GM19043 (cell line): ENCODE results near the gene DGKG.
A peak's percentile ranks its signal among the peaks of the same experiment; 100 is the strongest.

Experiments
- ATAC-seq: cut with Tn5 transposase; IDR thresholded peaks from one replicate; pipeline ENCODE4 v1.9.1; 2021; ENCODE audit warnings: low read depth; ENCODE audit not compliant: unreplicated experiment

The DGKG gene

DNA sequence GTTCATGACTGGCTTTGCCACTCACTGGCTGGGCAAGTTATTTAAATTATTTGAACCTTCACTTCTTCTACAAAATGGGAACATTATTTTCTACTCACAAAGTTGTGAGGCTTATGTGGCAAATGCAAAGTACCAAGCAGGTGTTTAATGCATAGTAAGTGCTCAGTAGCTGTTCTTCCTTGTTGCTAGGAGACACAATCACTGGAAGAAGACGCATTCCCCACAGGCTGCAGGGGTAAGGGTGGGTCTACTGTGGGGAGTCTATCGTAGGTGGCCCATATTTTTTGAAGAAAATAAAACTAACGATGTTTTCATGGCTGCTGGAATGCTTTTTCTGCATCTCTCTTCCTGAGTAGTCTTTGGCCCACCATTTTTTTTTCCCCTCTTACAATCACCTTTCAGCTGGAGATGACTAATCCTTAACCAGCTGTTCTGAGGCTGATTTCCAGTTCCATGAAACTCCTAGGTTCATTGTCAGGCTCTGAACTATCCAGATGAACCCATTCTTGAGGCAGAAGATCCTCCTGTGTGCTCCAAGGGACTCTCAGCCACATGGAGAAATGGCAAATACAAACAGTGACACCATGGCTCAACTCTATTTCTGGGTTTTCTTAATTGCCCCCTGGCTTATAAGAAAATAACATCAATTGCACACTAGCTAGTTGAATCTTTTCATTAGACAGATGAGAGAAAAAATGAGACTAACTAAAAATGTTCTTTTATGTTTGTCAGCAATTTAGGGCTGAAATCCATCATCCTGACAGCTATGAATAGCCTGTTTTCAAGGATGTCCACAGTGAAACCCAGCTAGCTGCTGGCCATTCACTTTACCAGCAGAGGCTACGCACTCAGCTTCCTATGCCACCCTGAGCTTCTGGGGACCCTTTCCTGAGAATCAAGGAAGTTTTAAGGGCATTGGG, 144.9 kb downstream of the DGKG start:
- ATAC-seq, result no peak

DNA sequence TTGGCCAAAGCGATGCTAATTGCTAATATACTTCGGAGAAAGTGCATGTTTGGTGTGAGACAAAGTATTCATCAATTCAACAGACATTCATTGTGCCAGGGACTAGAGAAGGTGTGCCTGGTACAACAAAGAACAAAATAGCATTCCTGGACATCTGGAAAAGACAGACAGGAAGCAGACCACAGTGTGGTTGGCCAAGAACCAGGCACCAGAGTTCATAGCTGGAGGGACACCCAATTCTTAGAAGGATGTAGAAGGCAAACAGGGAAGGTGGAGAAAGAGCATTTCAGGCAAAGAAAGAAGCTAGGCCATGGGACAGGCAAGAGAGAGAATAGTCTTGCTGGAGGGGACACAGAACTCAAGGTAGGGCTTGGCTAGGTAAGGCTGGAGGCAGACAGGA, 147.4 kb downstream of the DGKG start:
- no peak for ATAC-seq

DNA sequence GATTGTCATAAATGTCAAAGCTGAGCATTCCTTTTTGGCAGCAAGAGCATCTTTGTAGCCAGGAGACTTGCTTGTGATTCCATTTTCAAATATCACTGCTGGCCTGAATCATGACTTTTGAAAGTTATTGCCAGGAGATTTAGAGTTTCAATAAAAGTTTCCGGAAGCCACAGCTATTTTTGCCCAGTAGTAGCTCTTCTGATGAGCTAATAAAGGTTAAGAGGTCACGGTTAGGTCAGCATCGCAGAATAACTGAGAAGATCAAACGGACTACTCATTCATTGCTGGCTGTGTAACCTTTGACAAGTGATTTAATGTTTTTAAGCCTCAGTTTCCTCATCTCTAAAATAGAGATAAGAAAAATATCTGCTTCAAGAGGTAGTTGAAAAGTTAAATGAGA, 148.1 kb downstream of the DGKG start:
- ATAC-seq, result no peak

DNA sequence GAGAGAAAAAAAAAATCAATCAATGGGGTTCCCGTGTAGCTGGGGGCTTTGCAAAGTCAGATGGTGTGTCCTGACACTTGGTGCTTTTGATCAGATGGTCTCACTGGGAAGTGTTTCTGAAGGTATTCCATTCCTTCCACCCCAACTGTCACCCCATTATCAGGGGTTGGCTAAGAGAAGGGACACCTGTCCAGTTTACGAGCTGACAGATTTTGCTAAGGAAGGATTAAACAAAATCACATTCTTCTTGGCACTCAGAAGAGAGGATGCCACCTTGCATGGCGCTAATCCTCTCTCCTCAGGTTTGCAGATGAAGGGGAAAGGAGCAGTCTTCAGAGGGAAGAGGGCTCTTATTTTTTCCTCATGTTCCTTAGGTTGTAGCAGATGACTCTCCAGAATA, 149.4 kb downstream of the DGKG start:
- ATAC-seq, result no peak

DNA sequence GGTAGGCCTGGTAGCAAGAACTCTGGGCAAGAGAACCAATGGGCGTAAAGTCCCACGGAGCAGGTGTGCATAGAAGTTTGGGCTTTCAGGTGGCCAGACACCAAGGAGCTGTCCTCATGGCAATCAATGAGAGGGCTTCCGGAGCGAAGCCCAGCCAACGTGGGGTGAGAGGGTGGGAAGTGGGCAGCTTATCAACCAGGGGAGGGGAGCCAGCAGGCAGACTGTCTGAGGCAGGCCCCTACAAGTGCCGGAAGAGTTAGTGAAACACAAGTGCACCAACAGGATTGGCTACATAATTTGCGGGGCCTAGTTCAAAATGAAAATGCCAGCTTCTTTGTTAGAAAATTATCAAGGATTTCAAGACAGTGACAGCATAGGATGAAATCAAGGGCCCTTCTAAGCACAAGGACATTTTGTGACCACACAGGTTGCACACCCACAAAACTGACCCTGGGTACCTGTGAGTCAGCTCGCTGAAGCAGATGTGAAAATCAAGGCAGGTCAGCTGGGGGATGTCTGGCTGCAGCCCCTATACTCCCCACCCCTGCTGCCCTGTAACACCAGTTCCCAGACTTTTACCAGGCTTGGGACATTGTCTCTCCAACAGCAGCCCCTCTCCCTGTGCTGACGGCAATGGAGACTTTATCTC, 151.1 kb downstream of the DGKG start:
- ATAC-seq, result no peak

DNA sequence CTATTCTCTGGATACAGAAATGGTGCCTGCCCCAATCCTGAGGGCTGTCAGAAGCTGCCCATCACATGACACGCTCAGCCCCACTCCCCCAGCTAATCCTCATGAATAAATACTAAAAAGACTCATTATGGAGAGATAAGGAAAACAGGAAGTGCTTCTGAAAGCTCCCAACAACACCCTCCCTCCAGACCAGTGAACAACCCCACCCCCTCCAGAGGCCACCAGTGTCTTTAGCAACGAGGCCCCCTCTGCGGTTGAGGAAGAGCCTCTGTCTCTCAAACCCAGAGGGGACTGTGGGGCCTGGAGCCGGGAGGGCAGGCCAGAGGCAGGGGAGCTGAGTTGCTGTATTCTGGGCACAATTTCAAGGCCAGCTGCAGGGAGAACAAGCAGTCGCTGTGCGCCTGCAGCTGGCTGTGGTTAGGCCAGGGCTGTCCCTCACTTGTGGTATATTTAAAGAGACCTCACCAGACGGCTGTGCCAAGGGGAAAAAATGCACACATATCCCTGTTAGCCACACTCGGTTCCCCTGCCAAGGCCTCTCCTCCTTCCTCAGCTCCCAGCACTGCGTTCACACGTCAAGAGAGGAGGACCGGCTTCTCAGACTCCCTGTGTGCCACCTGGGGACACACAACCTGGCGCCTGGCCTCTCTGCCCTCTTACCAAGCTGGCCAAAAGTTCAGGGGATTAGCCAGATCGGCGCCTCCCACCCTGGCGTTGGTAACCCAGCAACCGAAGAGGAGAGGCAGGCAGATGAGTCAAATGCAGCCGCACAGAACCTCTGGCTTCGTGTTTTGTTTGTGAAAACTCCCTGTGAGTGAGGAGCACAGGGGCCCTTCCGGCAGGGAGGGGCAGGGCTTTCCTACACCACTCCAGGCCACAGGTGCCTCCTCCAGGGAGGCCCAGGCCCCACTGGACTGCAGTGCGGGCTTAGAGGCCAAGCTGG, 152.0 kb downstream of the DGKG start:
- ATAC-seq, result no peak

DNA sequence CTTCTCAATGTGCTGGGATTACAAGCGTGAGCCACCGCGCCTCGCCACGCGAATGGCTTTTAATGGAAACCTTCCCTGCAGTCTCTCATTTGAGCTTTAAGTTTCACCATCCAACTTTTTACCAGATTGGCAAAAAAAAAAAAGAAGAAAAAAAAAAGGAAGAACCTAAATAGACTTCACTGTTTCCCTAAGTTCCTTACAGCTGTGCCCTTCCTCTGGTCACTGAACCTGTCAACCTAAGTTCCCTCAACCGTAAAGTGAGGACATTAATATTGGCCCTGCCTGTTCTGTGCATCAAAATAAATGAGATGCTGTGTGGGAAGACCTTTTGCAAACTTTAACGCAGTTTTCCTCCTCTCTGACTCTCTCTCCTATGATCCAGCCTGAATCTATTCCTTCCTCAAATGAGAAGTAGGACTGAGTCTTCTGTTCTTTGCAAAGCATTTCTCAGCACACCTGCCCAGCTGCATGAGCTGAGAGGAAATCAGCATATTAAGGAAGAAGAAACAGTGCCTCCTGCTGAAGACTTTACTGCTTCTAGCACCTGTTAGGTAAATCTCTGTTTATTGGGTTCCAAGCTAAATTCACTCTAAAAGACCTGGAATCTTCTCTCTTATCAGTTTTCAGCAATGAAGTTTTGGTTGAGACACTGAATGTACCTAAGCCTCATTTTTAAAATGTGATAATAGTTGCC, 153.6 kb downstream of the DGKG start:
- ATAC-seq, result no peak

DNA sequence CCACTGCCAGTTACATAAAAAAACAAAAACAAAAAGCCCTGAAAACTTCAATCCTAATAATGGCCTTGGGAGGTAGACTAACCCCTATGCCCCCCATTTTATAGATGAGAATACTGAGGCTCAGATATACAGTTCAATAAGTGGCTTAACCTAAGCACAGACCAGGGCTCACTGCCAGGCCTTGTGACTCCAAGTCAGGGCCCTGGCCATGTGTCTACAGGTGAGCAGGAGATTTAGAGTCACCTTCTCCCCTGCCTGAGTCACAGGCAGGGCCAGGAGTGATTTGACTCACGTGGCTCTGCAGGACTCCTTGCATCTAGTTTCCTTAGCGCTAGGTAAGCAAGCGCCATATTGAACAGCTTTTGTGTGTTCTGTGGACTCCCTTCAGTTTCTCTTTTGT, 154.5 kb downstream of the DGKG start:
- ATAC-seq, result no peak

DNA sequence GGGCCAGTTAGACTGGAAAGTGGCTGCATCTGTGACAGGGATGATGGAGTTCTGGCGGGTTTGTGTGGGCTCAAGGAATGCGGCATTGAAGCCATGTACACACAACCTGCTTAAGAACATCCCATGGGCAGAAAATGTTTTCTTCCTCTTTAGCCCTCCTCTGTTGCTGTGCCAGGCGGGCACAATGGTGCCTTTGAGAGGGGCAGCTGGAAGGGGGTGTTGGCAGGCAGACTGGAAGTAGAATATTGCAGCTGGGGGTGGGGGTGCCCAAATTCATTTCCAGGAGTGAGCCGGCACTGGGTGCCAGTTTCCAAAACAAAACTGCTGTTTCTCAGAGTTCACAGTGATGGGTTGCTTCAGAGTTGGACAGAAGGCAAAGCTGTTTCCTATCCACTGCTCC, 161.3 kb downstream of the DGKG start:
- ATAC-seq, result no peak

DNA sequence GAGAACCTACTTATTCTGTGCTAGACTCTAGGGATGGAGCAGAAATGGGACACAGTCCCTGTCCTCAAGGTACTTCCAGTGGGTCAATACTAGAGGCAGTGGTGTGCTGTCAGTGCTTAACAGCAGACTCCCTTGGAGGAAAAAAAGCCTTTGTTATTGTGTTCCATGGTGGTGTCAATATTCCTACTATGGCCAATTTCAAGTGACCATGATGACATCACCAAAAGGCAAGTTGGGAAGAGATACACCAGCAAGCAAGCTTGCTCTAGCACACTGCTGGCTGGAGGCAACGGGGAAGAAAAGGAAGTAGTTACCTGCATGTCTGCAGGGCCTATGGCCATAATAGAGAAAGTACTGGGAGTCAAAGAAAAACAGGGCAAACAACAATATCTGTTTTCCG, 163.6 kb downstream of the DGKG start:
- no peak for ATAC-seq

DNA sequence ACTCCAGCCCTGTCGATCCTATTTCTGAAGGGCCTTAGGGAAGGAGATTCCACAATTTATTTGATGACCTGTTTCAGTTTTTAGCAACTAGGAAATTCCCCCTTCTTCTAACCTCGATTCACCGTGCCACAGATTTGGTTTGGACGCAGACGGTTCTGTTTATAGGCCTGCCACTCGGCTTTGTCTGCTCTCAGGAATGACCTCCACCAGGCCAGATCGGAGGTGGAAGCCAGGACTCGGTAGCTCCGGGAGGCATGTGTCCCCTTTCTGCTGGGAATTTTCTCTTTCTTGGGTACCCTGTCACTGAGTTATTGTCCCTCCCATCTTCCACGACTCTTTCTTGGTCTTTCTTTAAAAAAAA, 167.6 kb downstream of the DGKG start:
- no peak for ATAC-seq

DNA sequence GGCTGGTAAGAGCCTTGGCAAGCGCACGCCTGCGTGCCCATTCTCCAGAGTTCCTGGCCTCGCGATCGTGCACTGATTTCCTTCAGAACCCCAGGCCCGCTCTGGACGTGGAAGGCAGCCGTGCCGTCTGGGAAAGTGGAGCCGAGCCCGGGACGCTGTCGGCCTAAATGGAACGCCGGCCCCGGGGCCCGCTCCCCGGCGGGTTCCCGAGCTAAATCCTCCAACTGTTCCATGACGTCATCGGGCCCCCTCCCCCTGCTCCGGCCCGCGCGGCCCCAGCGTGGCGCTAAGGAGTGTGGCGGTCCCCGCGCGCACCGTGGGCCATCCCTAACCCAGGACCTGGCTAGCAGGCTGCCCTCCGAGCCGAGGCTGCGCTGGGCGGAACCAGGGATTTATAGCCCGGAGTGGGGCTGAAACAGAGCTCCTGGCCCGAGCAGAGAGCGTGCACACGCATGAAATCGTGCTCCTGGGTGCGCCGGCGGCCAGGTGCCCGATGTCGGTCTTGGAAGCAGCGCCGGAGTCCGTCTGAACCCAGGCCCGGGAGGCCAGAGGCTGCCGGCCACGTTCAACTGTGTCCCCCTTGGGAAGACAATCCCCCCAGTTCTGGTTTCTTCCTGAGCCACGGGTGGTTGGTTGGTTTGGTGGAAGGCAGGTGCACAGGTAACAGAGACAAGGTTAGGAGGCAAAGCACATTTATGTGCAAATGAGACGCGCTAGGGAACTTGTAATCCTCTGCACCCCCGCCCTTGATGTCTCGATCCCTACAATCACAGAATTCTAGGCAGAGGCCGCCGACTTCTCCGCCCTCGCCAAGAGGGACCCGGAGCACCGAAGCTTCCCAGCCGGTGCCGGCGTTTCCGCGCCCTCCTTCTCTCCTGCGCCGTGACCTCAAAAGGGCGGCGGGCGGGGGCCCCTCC, 168.2 kb downstream of the DGKG start:
- ATAC-seq, result no peak

DNA sequence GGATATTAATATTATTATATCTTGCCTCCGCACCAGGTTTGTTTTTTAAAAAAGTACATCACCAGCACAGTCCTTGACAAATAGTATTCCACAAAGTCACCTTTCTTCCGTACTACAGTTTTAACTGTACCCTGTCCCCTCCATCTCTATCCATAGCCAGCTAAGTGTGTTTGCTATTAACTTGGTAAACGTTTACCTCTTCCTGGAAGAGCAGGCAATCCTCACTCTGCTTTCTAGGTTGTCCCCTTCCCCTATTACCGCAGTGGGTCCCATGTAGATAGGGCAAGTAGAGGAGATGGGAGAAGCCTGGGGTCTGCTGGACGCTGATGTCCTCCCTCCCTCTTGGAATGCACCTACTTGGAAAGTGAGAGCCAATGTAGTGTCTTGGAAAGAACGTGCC, 169.2 kb downstream of the DGKG start:
- ATAC-seq, result no peak

DNA sequence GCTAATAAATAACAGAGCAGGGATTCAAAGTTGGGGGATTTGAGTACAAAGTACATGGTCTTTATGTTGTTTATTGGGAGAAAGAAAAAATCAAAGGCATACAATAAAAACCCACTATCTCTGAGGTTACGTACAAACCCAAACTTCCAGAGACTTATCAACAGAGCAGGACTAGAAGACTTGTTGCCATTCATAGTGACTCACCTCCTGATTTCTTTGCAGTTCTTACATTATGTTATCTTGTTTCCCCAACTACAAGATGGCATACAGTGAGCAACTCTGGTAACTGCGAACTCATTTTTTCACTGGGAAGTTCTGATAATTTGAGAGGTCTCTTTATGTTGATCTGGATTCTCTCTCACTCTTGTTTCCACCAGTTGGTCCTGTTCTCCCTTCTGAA, 172.5 kb downstream of the DGKG start:
- ATAC-seq, result no peak

DNA sequence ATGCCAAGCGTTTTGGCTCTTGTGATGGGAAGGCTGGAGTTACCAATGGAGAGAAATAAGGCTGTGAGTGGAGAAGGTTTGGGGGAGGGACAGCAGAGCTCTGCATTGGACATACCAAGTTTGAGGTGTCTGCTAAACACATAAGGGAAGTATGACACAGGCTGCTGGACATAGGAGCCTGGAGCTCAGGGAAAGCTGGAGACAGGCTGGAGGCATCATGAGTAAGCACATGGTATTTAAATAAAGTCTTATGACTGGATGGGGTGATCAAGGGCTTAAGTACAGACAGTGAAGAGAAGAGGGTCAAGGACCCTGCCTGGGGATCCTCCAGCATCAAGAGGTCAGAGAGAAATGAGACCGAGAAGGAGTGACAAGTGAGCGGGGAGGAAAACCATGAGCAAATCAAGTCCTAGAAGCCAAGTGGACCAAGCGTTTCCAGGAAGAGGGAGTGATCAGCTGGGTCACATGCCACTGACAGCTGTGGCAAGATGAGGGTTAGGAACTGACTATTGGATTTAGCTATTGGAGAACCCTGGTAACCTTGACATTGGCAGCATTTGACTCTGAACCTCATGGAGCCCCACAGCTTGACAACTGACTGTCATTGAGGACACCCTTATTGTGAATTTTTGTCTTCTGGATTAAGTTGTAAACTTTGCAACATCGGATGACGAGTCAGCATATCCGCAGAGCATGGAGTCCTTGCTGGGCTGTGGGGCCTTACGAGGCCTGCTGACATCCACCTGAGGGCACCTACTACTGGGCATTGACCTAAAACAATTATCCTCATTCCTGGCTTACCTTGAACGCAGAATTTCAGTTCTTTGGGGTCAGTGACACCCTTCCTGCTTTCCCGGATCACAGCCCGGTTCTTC, 174.4 kb downstream of the DGKG start:
- no peak for ATAC-seq

DNA sequence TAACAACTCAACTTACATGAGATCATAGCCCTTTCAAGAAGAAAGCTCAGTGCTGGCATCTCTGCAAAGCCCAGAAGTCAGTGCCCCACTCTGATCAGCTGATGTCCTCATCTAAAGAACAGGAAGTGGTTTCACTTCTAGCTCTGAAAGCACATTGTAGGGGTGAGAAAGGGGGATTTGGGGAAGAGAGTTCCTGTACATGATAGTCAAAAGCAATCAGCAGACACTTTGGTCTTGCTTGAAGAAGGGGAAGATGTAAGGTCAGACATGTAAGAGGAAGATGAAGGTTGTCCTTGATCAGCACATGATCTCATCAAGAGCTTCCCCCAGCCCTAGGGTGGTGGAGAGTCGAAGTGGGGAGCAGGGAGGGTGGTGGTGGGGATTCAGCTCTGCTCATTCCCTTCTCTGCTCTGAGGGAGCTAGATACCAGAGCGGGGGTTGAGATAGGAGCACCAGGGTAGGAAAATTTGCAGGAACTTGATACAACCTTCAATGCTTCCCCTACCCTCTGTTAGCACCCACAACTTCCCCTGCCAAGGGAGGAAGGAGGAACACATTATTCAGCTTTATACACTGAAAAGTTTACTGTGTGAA, 176.7 kb downstream of the DGKG start:
- ATAC-seq, result peak; percentile 45

DNA sequence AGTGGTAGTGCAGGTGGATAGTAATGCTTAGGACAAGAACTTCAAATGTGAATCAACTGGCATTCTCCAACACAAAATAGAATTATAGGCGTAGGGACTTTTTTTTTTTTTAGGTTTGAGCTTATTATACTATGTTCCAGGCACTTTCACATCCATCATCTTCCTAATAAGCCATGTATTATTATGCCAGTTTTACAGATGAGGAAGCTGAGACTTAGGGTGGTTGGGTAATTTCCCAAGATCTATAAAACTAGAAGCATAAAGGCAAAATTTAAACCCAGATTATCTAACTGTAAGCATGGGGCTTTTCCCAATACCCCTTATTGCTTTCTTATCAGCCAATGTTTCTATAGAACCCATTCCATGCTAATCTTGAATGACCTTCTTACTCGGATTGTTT, 178.0 kb downstream of the DGKG start:
- no peak for ATAC-seq

DNA sequence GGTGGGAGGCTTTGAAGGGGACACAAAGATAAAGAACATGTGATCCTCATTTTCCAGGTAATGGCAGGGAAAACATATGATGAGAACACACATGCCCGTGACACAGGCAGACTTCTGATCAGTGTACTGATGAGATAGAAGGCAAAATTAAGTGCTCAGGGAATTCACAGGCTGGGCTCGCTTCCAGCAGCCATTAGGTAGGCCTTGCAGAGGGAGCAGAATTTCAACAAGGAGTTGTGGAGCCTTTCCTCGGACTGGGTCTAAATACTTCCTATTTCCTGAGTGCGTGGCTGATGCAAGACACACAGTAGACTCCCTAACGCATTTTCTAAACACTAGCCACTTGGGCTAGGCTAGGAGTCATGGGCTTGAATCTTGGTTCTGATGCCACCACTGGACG, 179.2 kb downstream of the DGKG start:
- no peak for ATAC-seq
